ENCODE data around the gene TANC1. TPM values are rescaled to one million over a fixed set of nuclear protein-coding genes. Genes with fewer than 3 reads are reported as not detected.

The TANC1 gene
- total and polyA plus RNA-seq, 2 of the 4 experiments (the other 2 are of a cell fraction), result 10.2 to 12.9 TPM

DNA sequence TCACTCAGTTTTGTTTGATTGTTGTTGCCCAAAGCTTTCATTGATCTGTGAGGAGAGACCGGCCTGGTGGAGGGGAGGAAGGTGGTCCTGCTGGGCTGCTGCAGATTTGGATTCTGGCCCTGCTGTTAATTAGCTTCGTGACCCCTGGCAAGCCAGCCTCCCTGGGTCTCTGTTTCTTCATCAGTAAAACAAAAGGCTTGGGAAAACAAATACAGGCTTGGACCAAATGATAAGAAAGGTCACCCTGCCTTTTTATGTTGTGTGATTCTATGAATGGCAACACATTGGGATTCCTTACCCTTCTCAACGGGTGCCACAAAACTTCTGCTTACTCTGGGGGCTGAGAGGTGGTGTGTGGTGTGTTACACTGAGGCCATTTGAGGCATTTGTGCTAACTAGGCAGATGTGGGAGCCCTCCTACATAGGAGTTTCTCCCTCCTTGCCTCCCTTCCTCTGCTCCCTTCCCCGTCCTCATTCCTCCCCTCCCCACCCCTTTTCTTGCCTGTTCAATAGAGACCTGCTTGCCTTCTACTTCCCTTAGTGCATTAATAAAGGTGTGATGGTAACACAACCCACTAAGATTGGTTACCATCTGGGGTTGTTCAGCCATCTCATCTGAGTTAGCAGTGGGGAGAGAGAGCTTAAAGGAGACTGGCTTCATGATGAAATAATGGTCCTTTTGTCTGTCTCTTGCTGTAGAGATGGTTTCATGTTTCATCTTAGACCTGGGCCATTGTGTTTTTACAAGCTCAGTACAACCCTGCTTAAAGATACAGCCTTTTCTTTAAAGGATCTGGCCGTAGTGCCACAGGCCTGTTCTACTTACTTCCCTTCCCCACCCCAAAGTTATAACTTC lies 96.2 kb downstream of the TANC1 start:
- ChIA-PET CTCF (interaction anchor here (0.9 to 1.1 kb wide), 2 partner anchors 10 to 11 kb away, joined by 5 read pairs; no protein-coding TSS in a partner anchor), POLR2A (ENCODE audit: unreplicated experiment) (no interaction called here)
- Histone ChIP-seq H4K8ac (ENCODE audit: low read depth in 2 of 2, low read length in 2 of 2) (peak overlapping the region; percentile 17 to 34; a peak in 3 of 4 replicates), H3K36me3 (ENCODE audit: control insufficient read depth, insufficient read depth, low read length) (peaks cover 6% of the 10 kb centered on the region), H2BK15ac (ENCODE audit: low read depth, low read length) (peak overlapping the region; percentile 35; the same call in 1 of the 3 replicates), H3K4me1 (ENCODE audit: control insufficient read depth, insufficient read depth, low read length) (peaks cover 16% of the 10 kb centered on the region), H3K18ac (ENCODE audit: low read depth, low read length) (peak overlapping the region; percentile 53), H3K9me1 (ENCODE audit: insufficient read depth, low read length) (peaks cover 16% of the 10 kb centered on the region; the same call in 1 of the 2 replicates), H3K27ac (ENCODE audit: insufficient read depth, low read length) (peak overlapping the region; percentile 60), H3K23ac (ENCODE audit: low read depth, low read length) (peak overlapping the region; percentile 47; the same call in 1 of the 2 replicates), H4K91ac (ENCODE audit: insufficient read depth, low read depth, low read length) (peak overlapping the region; percentile 22), H2BK5ac (ENCODE audit: low read depth, low read length, poor library complexity, severe bottlenecking) (peak overlapping the region; percentile 38), H3K9me3 (ENCODE audit: control insufficient read depth, insufficient read depth, low read length) (no peaks in the 10 kb centered on the region), H2AK5ac (ENCODE audit: low read depth, low read length) (peak overlapping the region; percentile 71; the same call in 1 of the 2 replicates), H2BK20ac (ENCODE audit: low read depth, low read length) (0 out of 2 replicates have a peak overlapping the region, but pooled peaks have one; percentile 8), H3K27me3 (ENCODE audit: control insufficient read depth, insufficient read depth, low read length) (no peaks in the 10 kb centered on the region), H3K14ac (replicated peaks; ENCODE audit: low read depth, low read length) (peak overlapping the region; percentile 27), H2AFZ (replicated peaks; ENCODE audit: low read length, poor library complexity) (no peak overlapping the region), H3K4me3 (ENCODE audit: insufficient read depth, low read depth, low read length) (no peak overlapping the region), H3K56ac (ENCODE audit: extremely low read depth, insufficient read depth, low read length) (no peak overlapping the region), H3K79me1 (ENCODE audit: low read depth in 1 of 2, low read length in 2 of 2) (peaks cover 7 to 40% of the 10 kb centered on the region in 2 experiments), H2BK120ac (ENCODE audit: low read depth, low read length) (peak overlapping the region; percentile 54), H3K4me2 (ENCODE audit: low read depth, low read length) (peak overlapping the region; percentile 25), H4K20me1 (ENCODE audit: insufficient read depth, low read length) (no peaks in the 10 kb centered on the region), H4K5ac (ENCODE audit: low read depth, low read length) (peak overlapping the region; percentile 14), H3K9ac (ENCODE audit: low read depth, low read length) (0 out of 2 replicates have a peak overlapping the region, but pooled peaks have one; percentile 23), H3K4ac (ENCODE audit: low read depth, low read length) (peak overlapping the region; percentile 19), H2AK9ac (replicated peaks; ENCODE audit: low read depth, low read length, poor library complexity) (no peak overlapping the region)
- intact Hi-C loops (cut with micrococcal nuclease) (no loop called here), dilution Hi-C loops (cut with HindIII; ENCODE audit: low sequenced_read_pairs, unreplicated experiment) (no loop called here), in situ Hi-C loops (cut with MboI; ENCODE audit: low sequenced_read_pairs) (no loop called here)
- ATAC-seq (ENCODE audit: low read depth), result peak; percentile 48
- BruUV-seq (replicated peaks), result no TSS peak
- no peak for TF ChIP-seq RFX5 (IDR thresholded peaks at IDR 0.05; ENCODE audit: low read depth, low read length)
- TF ChIP-seq, protein P1, sequence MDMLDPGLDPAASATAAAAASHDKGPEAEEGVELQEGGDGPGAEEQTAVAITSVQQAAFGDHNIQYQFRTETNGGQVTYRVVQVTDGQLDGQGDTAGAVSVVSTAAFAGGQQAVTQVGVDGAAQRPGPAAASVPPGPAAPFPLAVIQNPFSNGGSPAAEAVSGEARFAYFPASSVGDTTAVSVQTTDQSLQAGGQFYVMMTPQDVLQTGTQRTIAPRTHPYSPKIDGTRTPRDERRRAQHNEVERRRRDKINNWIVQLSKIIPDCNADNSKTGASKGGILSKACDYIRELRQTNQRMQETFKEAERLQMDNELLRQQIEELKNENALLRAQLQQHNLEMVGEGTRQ (IDR thresholded peaks at IDR 0.05; ENCODE audit: low read depth, low read length), result no peak
- no peak for TF ChIP-seq CHD1 (IDR thresholded peaks at IDR 0.05; ENCODE audit: low read depth, low read length)
- TF ChIP-seq, protein P2, sequence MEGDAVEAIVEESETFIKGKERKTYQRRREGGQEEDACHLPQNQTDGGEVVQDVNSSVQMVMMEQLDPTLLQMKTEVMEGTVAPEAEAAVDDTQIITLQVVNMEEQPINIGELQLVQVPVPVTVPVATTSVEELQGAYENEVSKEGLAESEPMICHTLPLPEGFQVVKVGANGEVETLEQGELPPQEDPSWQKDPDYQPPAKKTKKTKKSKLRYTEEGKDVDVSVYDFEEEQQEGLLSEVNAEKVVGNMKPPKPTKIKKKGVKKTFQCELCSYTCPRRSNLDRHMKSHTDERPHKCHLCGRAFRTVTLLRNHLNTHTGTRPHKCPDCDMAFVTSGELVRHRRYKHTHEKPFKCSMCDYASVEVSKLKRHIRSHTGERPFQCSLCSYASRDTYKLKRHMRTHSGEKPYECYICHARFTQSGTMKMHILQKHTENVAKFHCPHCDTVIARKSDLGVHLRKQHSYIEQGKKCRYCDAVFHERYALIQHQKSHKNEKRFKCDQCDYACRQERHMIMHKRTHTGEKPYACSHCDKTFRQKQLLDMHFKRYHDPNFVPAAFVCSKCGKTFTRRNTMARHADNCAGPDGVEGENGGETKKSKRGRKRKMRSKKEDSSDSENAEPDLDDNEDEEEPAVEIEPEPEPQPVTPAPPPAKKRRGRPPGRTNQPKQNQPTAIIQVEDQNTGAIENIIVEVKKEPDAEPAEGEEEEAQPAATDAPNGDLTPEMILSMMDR (conservative IDR thresholded peaks at IDR 0.05; ENCODE audit: low read depth, low read length), result no peak
- TF ChIP-seq MXI1 (IDR thresholded peaks at IDR 0.05; ENCODE audit: borderline replicate concordance, low read depth, low read length), result no peak
- TF ChIP-seq, protein P3, sequence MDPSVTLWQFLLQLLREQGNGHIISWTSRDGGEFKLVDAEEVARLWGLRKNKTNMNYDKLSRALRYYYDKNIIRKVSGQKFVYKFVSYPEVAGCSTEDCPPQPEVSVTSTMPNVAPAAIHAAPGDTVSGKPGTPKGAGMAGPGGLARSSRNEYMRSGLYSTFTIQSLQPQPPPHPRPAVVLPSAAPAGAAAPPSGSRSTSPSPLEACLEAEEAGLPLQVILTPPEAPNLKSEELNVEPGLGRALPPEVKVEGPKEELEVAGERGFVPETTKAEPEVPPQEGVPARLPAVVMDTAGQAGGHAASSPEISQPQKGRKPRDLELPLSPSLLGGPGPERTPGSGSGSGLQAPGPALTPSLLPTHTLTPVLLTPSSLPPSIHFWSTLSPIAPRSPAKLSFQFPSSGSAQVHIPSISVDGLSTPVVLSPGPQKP (IDR thresholded peaks at IDR 0.05; ENCODE audit: borderline replicate concordance, low read depth, low read length), result no peak
- no peak for TF ChIP-seq POLR2A (IDR thresholded peaks at IDR 0.05; ENCODE audit: low read depth, low read length)
- TF ChIP-seq MAZ (IDR thresholded peaks at IDR 0.05; ENCODE audit: borderline replicate concordance, low read depth, low read length), result no peak
- no peak for TF ChIP-seq BHLHE40 (IDR thresholded peaks at IDR 0.05; ENCODE audit: low read depth, low read length)
- no peak for TF ChIP-seq SMC3 (IDR thresholded peaks at IDR 0.05; ENCODE audit: low read depth, low read length)
- TF ChIP-seq MAFK (IDR thresholded peaks at IDR 0.05; ENCODE audit: low read depth, low read length), result no peak
- TF ChIP-seq RAD21 (IDR thresholded peaks at IDR 0.05; ENCODE audit: low read length), result no peak
- TF ChIP-seq NFE2L2 (IDR thresholded peaks at IDR 0.05; ENCODE audit: low read depth, low read length), result no peak
- no CpG with 5 or more reads among the region's 5 CpGs for WGBS, 2 experiments (ENCODE audit: extremely low coverage in 2 of 2, insufficient read length in 1 of 2)
- DNase-seq, result peak; percentile 58

Data from IMR-90 (cell line).